HCT116 (cell line): ENCODE data around the gene ZMYM2. TPM values are rescaled to one million over a fixed set of nuclear protein-coding genes. Genes with fewer than 3 reads are reported as not detected.

Experiments used
- ATAC-seq: fragments of 200-7000 bp; cut with Tn5 transposase; 2 replicates; pipeline ENCODE4 v1.9.1; 2020; ENCODE audit warnings: mild to moderate bottlenecking, moderate library complexity
- BruUV-seq: library from RNA; stranded (reverse); fragments of 400-500 nt; replicated peaks from 2 replicates; lab custom pipeline; 2021; lab: Mats Ljungman, UMichigan
- CTCF ChIA-PET: fragments of 300-600 bp; sonication (Branson Sonifier 250); formaldehyde crosslinking; loops from one replicate; lab custom pipeline; 2021; ENCODE audit warnings: antibody characterized with exemption; lab: Charles Lee
- POLR2A ChIA-PET: fragments of 300-600, 350-600 bp; sonication (Branson Sonifier 250); formaldehyde crosslinking; loops from one replicate; lab custom pipeline; 2021; ENCODE audit warnings: antibody characterized with exemption; lab: Charles Lee
- RAD21 ChIA-PET, 2 experiments: fragments of 300-600 bp; sonication (Branson Sonifier 250); formaldehyde crosslinking; loops; one replicate each; lab custom pipeline; 2023; ENCODE audit warnings: low total read pairs in 2 of 2; ENCODE audit not compliant: uncharacterized antibody in 2 of 2, unreplicated experiment in 2 of 2, low non-redundant PET in 1 of 2; lab: Charles Lee
- DNase-seq: peaks from one replicate; pipeline ENCODE4 v3.0.0-alpha.2; 2010; ENCODE audit warnings: low read depth, low spot score
- H2AFZ ChIP-seq: fragments of 200-600 bp; shearing (Covaris generic), sonication (generic); 2 replicates; pipeline ENCODE4 v1.6.1; 2017; ENCODE audit warnings: low read depth, mixed run types, mixed read lengths, antibody characterized with exemption, low read length; ENCODE audit not compliant: poor library complexity, severe bottlenecking
- H3K27ac ChIP-seq: 2 replicates; pipeline ENCODE4 v1.5.1; 2012; ENCODE audit warnings: low read depth, low read length
- H3K27me3 ChIP-seq: fragments of 200-600 bp; sonication (generic); 2 replicates; pipeline ENCODE4 v1.6.1; 2016; ENCODE audit warnings: mixed run types, low read length, mixed read lengths; ENCODE audit not compliant: insufficient read depth
- H3K36me3 ChIP-seq, 2 experiments: fragments of 200-500 bp in 1 of 2; fragments of 200-600 bp in 1 of 2; sonication (Bioruptor generic) in 1 of 2; sonication (generic) in 1 of 2; 2 replicates each; pipeline versions ENCODE4 v1.5.1 to v1.6.1; 2014 to 2016; ENCODE audit warnings: low read length in 2 of 2, inconsistent platforms in 1 of 2, mixed read lengths in 1 of 2, mixed run types in 1 of 2; ENCODE audit not compliant: insufficient read depth in 2 of 2, control insufficient read depth in 1 of 2
- H3K4me1 ChIP-seq, 2 experiments: fragments of 200-600 bp in 1 of 2; sonication (generic) in 1 of 2; 2 replicates each; pipeline versions ENCODE4 v1.5.1 to v1.6.1; 2012 to 2017; ENCODE audit warnings: low read length in 2 of 2, inconsistent platforms in 1 of 2, mild to moderate bottlenecking in 1 of 2, mixed read lengths in 1 of 2, mixed run types in 1 of 2, moderate library complexity in 1 of 2; ENCODE audit not compliant: insufficient read depth in 2 of 2, control insufficient read depth in 1 of 2
- H3K4me2 ChIP-seq: fragments of 200-600 bp; sonication (generic); 2 replicates; pipeline ENCODE4 v1.6.1; 2017; ENCODE audit warnings: mixed run types, low read length, mixed read lengths
- H3K4me3 ChIP-seq, 2 experiments: fragments of 200-600 bp in 1 of 2; sonication (generic) in 1 of 2; replicated peaks in 1 of 2; 2 replicates each; pipeline ENCODE4 v1.5.1; 2011 to 2016; ENCODE audit warnings: low read length in 2 of 2, control low read depth in 1 of 2, low read depth in 1 of 2, mild to moderate bottlenecking in 1 of 2, mixed read lengths in 1 of 2, mixed run types in 1 of 2
- H3K79me2 ChIP-seq: fragments of 200-600 bp; sonication (generic); 2 replicates; pipeline ENCODE4 v1.6.1; 2017; ENCODE audit warnings: mild to moderate bottlenecking, mixed run types, low read length, moderate library complexity, mixed read lengths; ENCODE audit not compliant: insufficient read depth
- H3K9ac ChIP-seq: fragments of 200-600 bp; sonication (generic); 2 replicates; pipeline ENCODE4 v1.6.1; 2016; ENCODE audit warnings: low read length, mixed read lengths
- H3K9me2 ChIP-seq: fragments of 200-600 bp; sonication (generic), shearing (Covaris generic); 2 replicates; pipeline ENCODE4 v1.6.1; 2017; ENCODE audit warnings: mixed run types, mild to moderate bottlenecking, moderate library complexity; ENCODE audit not compliant: insufficient read depth
- H3K9me3 ChIP-seq, 2 experiments: fragments of 200-500 bp in 1 of 2; fragments of 200-600 bp in 1 of 2; sonication (Bioruptor generic) in 1 of 2; sonication (generic) in 1 of 2; 2 replicates each; pipeline ENCODE4 v1.6.1; 2014 to 2017; ENCODE audit warnings: low read length in 2 of 2, mixed read lengths in 2 of 2, inconsistent platforms in 1 of 2, low read depth in 1 of 2, mild to moderate bottlenecking in 1 of 2, mixed run types in 1 of 2, moderate library complexity in 1 of 2; ENCODE audit not compliant: control insufficient read depth in 1 of 2, insufficient read depth in 1 of 2
- H4K20me1 ChIP-seq: fragments of 200-600 bp; sonication (generic), shearing (Covaris generic); 2 replicates; pipeline ENCODE4 v1.6.1; 2017; ENCODE audit warnings: mixed run types, mild to moderate bottlenecking, moderate library complexity; ENCODE audit not compliant: insufficient read depth
- CBX3 ChIP-seq: IDR thresholded peaks from 2 replicates; pipeline ENCODE4 v1.6.1; 2012; ENCODE audit warnings: low read depth
- CTCF ChIP-seq, 3 experiments: fragments of 200-600 bp in 1 of 3; sonication (generic) in 1 of 3; IDR thresholded peaks in 2 of 3; conservative IDR thresholded peaks in 1 of 3; 2 replicates each; pipeline ENCODE4 v1.5.1; 2012 to 2017; ENCODE audit warnings: low read depth in 2 of 3, low read length in 2 of 3, antibody characterized with exemption in 1 of 3, borderline replicate concordance in 1 of 3, control low read depth in 1 of 3, mild to moderate bottlenecking in 1 of 3, mixed read lengths in 1 of 3, mixed run types in 1 of 3, moderate library complexity in 1 of 3; ENCODE audit not compliant: insufficient read depth in 1 of 3
- EZH2phosphoT487 ChIP-seq: fragments of 200-600 bp; IDR thresholded peaks from 2 replicates; pipeline ENCODE4 v1.6.1; 2018; ENCODE audit warnings: antibody characterized with exemption, borderline replicate concordance
- FOSL1 ChIP-seq: IDR thresholded peaks from 2 replicates; pipeline ENCODE4 v1.6.1; 2012; ENCODE audit warnings: low read depth
- JUND ChIP-seq: IDR thresholded peaks from 2 replicates; pipeline ENCODE4 v1.6.1; 2012
- REST ChIP-seq: IDR thresholded peaks from 2 replicates; pipeline ENCODE4 v1.6.1; 2012; ENCODE audit warnings: low read depth
- SIN3A ChIP-seq: IDR thresholded peaks from 2 replicates; pipeline ENCODE4 v1.6.1; 2012; ENCODE audit warnings: low read depth
- SP1 ChIP-seq: IDR thresholded peaks from 2 replicates; pipeline ENCODE4 v1.6.1; 2012; ENCODE audit warnings: low read depth
- intact Hi-C: fragments of 100-400 bp; cut with micrococcal nuclease; formaldehyde crosslinking; loops from 2 replicates; pipeline ENCODE4 v1.10.0; 2022
- total RNA-seq: library from RNA; stranded (reverse); gene quantifications from one replicate; pipeline ENCODE4 v1.2.1, GENCODE V29; 2021; ENCODE audit not compliant: unreplicated experiment

ZMYM2 gene
- total RNA-seq, 1 experiment from 2014 or later: 53.0 TPM

GRCh38 chr13:20015763-20016162, 57.2 kb downstream of the ZMYM2 start:
- ATAC-seq (no peak), DNase-seq (no peak)
- H2AFZ ChIP-seq: no peak overlapping the region
- peaks cover 60% of the 10 kb centered on the region for H3K79me2 ChIP-seq
- peaks cover 11 to 18% of the 10 kb centered on the region in 2 experiments for H3K9me3 ChIP-seq
- H3K27me3 ChIP-seq: no peaks in the 10 kb centered on the region
- peaks cover 0 to 33% of the 10 kb centered on the region in 2 experiments; a peak in 2 of 4 replicates for H3K36me3 ChIP-seq
- TF ChIP-seq REST (no peak), EZH2phosphoT487 (no peak), FOSL1 (no peak), CBX3 (no peak), CTCF (IDR thresholded peaks at IDR 0.05 in 2 of 3, conservative IDR thresholded peaks at IDR 0.05 in 1 of 3; ENCODE audit: borderline replicate concordance in 1 of 3, insufficient read depth in 1 of 3, low read depth in 2 of 3, low read length in 2 of 3) (no peak), SIN3A (no peak), SP1 (no peak), JUND (no peak)
- H3K9me2 ChIP-seq: no peaks in the 10 kb centered on the region
- H3K27ac ChIP-seq: no peak overlapping the region
- ChIA-PET POLR2A (no interaction called here), RAD21 (no interaction called here), CTCF (no interaction called here)
- H3K9ac ChIP-seq: no peak overlapping the region
- H4K20me1 ChIP-seq: no peaks in the 10 kb centered on the region
- intact Hi-C loops: no loop called here
- no peak overlapping the region for H3K4me3 ChIP-seq
- peaks cover 3 to 7% of the 10 kb centered on the region in 2 experiments; a peak in 3 of 4 replicates for H3K4me1 ChIP-seq
- no peak overlapping the region for H3K4me2 ChIP-seq
- BruUV-seq: no TSS peak
